ENCODE results near the gene XRN1.

DNA sequence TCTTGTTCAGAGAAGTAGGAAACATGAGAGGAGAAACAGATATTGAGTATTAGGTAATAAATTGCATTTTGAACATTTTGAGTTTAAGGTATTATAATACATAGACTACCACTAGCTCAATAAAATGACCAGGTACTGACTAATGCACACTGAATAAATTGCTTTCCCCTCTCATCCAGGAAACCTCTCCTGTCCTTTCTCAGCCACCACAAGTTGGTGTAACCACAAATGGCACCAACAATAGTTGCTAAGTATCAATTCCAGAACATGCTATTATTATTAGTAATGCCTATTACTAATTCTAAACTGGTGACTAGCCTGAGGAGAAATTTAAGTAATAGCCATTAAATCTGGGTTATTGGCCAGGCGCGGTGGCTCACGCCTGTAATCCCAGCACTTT lies 47.3 kb upstream of the XRN1 start:
- TF ChIP-seq, protein P1, sequence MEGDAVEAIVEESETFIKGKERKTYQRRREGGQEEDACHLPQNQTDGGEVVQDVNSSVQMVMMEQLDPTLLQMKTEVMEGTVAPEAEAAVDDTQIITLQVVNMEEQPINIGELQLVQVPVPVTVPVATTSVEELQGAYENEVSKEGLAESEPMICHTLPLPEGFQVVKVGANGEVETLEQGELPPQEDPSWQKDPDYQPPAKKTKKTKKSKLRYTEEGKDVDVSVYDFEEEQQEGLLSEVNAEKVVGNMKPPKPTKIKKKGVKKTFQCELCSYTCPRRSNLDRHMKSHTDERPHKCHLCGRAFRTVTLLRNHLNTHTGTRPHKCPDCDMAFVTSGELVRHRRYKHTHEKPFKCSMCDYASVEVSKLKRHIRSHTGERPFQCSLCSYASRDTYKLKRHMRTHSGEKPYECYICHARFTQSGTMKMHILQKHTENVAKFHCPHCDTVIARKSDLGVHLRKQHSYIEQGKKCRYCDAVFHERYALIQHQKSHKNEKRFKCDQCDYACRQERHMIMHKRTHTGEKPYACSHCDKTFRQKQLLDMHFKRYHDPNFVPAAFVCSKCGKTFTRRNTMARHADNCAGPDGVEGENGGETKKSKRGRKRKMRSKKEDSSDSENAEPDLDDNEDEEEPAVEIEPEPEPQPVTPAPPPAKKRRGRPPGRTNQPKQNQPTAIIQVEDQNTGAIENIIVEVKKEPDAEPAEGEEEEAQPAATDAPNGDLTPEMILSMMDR (IDR thresholded peaks at IDR 0.05), result no peak
- TF ChIP-seq POLR2A (IDR thresholded peaks at IDR 0.05), result no peak
